ENCODE data around the gene POC1A.

GRCh38 chr3:52202384-52203077, 48.3 kb upstream of the POC1A start:
- TF ChIP-seq CTCF (IDR thresholded peaks at IDR 0.05) (no peak), EP300 (IDR thresholded peaks at IDR 0.05) (no peak), POLR2A (IDR thresholded peaks at IDR 0.05) (no peak), POLR2AphosphoS5 (IDR thresholded peaks at IDR 0.05) (no peak)

Measured in upper lobe of left lung (tissue), 4 donors.